PC-3 (cell line): ENCODE results near the gene ABLIM1. TPM values are rescaled to one million over a fixed set of nuclear protein-coding genes. Genes with fewer than 3 reads are reported as not detected.

Experiments
- ATAC-seq: fragments of 200-7000 bp; cut with Tn5 transposase; 2 replicates; pipeline ENCODE4 v1.9.1; 2020; ENCODE audit warnings: mild to moderate bottlenecking, moderate library complexity
- BruUV-seq: library from RNA; stranded (reverse); fragments of 400-500 nt; replicated peaks from 2 replicates; lab custom pipeline; 2021; lab: Mats Ljungman, UMichigan
- CTCF ChIA-PET: fragments of 300-600 bp; sonication (Branson Sonifier 250); formaldehyde crosslinking; loops from one replicate; lab custom pipeline; 2022; ENCODE audit warnings: antibody characterized with exemption; lab: Charles Lee
- POLR2A ChIA-PET: fragments of 300-600 bp; sonication (Branson Sonifier 250); formaldehyde crosslinking; loops from one replicate; lab custom pipeline; 2022; ENCODE audit warnings: antibody characterized with exemption; ENCODE audit not compliant: unreplicated experiment; lab: Charles Lee
- DNase-seq: peaks from one replicate; pipeline ENCODE4 v3.0.0-alpha.2; 2015
- H2AFZ ChIP-seq: fragments of 300-600 bp; sonication (generic); 2 replicates; pipeline ENCODE4 v1.6.0; 2016; ENCODE audit warnings: antibody characterized with exemption, low read length
- H3F3A ChIP-seq: fragments of 300-600 bp; sonication (generic); one replicate; pipeline ENCODE4 v1.6.0; 2017; ENCODE audit warnings: antibody characterized with exemption, low read length, control low read depth, mild to moderate bottlenecking; ENCODE audit not compliant: unreplicated experiment
- H3K27ac ChIP-seq: fragments of 300-600 bp; sonication (generic); 2 replicates; pipeline ENCODE4 v1.5.1; 2016; ENCODE audit warnings: mild to moderate bottlenecking, low read length
- H3K27me3 ChIP-seq: fragments of 300-600 bp; sonication (generic); 2 replicates; pipeline ENCODE4 v1.6.1; 2016; ENCODE audit warnings: low read length, mixed read lengths
- H3K36me3 ChIP-seq: fragments of 300-600 bp; sonication (generic); 2 replicates; pipeline ENCODE4 v1.6.1; 2016; ENCODE audit warnings: low read depth, mixed run types, low read length, mixed read lengths
- H3K4me1 ChIP-seq: fragments of 300-600 bp; sonication (generic); 2 replicates; pipeline ENCODE4 v1.5.1; 2016; ENCODE audit warnings: low read length; ENCODE audit not compliant: insufficient read depth
- H3K4me2 ChIP-seq: fragments of 300-600 bp; sonication (generic); 2 replicates; pipeline ENCODE4 v1.6.0; 2016; ENCODE audit warnings: low read length
- H3K4me3 ChIP-seq: fragments of 300-600 bp; sonication (generic); 2 replicates; pipeline ENCODE4 v1.5.1; 2016; ENCODE audit warnings: mild to moderate bottlenecking, low read length, mixed read lengths
- H3K79me2 ChIP-seq: fragments of 300-600 bp; sonication (generic); 2 replicates; pipeline ENCODE4 v1.6.1; 2017; ENCODE audit warnings: low read length, mixed read lengths
- H3K9ac ChIP-seq: fragments of 300-600 bp; sonication (generic); 2 replicates; pipeline ENCODE4 v1.6.0; 2016; ENCODE audit warnings: mild to moderate bottlenecking, low read length
- H3K9me2 ChIP-seq: fragments of 300-600 bp; sonication (generic); replicated peaks from 2 replicates; pipeline ENCODE4 v1.6.1; 2016; ENCODE audit warnings: mixed run types, low read length, mixed read lengths
- H3K9me3 ChIP-seq: fragments of 300-600 bp; sonication (generic); 2 replicates; pipeline ENCODE4 v1.6.1; 2016; ENCODE audit warnings: low read length, mixed read lengths
- H4K20me1 ChIP-seq: fragments of 300-600 bp; sonication (generic); 2 replicates; pipeline ENCODE4 v1.6.1; 2016; ENCODE audit warnings: low read length, mixed read lengths
- CTCF ChIP-seq: fragments of 300-600 bp; sonication (generic); conservative IDR thresholded peaks from 2 replicates; pipeline ENCODE4 v1.5.1; 2017; ENCODE audit warnings: antibody characterized with exemption, low read depth, mild to moderate bottlenecking, low read length
- EZH2 ChIP-seq: fragments of 300-600 bp; sonication (generic); IDR thresholded peaks from one replicate; pipeline ENCODE4 v1.6.1; 2017; ENCODE audit warnings: antibody characterized with exemption, mild to moderate bottlenecking, low read length; ENCODE audit not compliant: unreplicated experiment
- EZH2phosphoT487 ChIP-seq: fragments of 300-600 bp; sonication (generic); IDR thresholded peaks from 2 replicates; pipeline ENCODE4 v1.6.1; 2018; ENCODE audit warnings: mild to moderate bottlenecking, antibody characterized with exemption, low read length, borderline replicate concordance
- intact Hi-C: fragments of 100-400 bp; cut with micrococcal nuclease; formaldehyde crosslinking; loops from 2 replicates; pipeline ENCODE4 v1.9.0; 2023
- total RNA-seq: library from RNA; depleted of rRNA; stranded (reverse); fragments of >200 nt; gene quantifications from 2 replicates; pipeline ENCODE4 v1.2.3, GENCODE V29; 2014

The ABLIM1 gene
- total RNA-seq, 1 experiment from 2014 or later, result 12.3 TPM

- Histone ChIP-seq H3K27me3 (no peaks in the 10 kb centered on the region), H3K4me1 (peaks cover 9% of the 10 kb centered on the region; the same call in 1 of the 2 replicates), H3K79me2 (no peaks in the 10 kb centered on the region), H4K20me1 (no peaks in the 10 kb centered on the region), H2AFZ (no peak overlapping the region), H3K9me2 (no peaks in the 10 kb centered on the region), H3K4me2 (no peak overlapping the region), H3K9ac (no peak overlapping the region), H3K4me3 (no peak overlapping the region), H3K9me3 (no peaks in the 10 kb centered on the region), H3F3A (no peaks in the 10 kb centered on the region), H3K36me3 (no peaks in the 10 kb centered on the region), H3K27ac (no peak overlapping the region)
- TF ChIP-seq EZH2phosphoT487 (no peak), CTCF (no peak), EZH2 (no peak)
- no TSS peak for BruUV-seq
- intact Hi-C loops, result no loop called here
- ChIA-PET CTCF (no interaction called here), POLR2A (no interaction called here)
- ATAC-seq, result no peak
- no peak for DNase-seq
Measured at GRCh38 chr10:114495303-114495702, 162.8 kb downstream of the ABLIM1 start.

DNA sequence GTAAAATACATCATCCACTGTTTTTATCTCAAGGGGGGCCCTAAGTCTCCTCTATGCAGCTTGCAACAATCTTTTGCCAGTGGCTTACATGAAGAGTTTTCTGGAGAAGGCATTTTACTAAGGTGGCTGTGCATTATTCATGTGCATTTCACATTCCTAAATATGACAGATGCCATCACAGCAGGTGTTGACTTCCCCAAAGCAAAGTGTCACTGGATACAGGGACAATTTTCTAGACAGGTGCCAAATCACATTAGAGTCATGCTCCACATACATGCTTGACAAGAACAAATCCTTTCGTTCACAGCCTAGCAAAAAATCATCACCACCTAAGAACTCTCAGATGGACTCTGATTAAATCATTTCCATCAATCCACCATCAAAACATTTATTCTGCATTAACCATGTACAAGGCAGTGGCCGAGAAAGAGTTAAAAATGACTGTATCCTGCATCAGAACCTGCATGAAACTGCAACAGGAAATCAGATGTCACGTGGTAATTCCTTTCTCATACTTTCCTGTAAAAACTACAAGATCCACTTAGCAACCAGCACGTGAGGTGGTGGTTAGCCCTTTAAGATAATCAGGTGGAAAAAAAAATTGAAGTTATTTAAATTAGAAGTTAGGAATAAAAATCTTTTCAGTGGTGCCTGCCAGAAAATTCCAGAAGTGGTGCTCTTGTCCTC, 165.6 kb downstream of the ABLIM1 start:
- Histone ChIP-seq H3K27ac (no peak overlapping the region), H3K9ac (no peak overlapping the region), H3K4me3 (no peak overlapping the region), H3K27me3 (no peaks in the 10 kb centered on the region), H3K9me3 (no peaks in the 10 kb centered on the region), H4K20me1 (no peaks in the 10 kb centered on the region), H3K4me1 (peaks cover 4% of the 10 kb centered on the region; the same call in 1 of the 2 replicates), H2AFZ (no peak overlapping the region), H3F3A (no peaks in the 10 kb centered on the region), H3K36me3 (no peaks in the 10 kb centered on the region), H3K4me2 (no peak overlapping the region), H3K79me2 (no peaks in the 10 kb centered on the region), H3K9me2 (no peaks in the 10 kb centered on the region)
- TF ChIP-seq EZH2 (no peak), EZH2phosphoT487 (no peak), CTCF (no peak)
- CTCF ChIA-PET, result no interaction called here
- intact Hi-C loops, result no loop called here
- ATAC-seq (no peak), DNase-seq (no peak)
- no TSS peak for BruUV-seq
- POLR2A ChIA-PET, result no interaction called here

GRCh38 chr10:114491933-114492332, 166.1 kb downstream of the ABLIM1 start:
- ChIA-PET CTCF (no interaction called here), POLR2A (no interaction called here)
- no peak overlapping the region for H3K4me2 ChIP-seq
- no peaks in the 10 kb centered on the region for H4K20me1 ChIP-seq
- H3K4me1 ChIP-seq, result peaks cover 6% of the 10 kb centered on the region; the same call in 1 of the 2 replicates
- no peaks in the 10 kb centered on the region for H3K36me3 ChIP-seq
- no peak overlapping the region for H3K4me3 ChIP-seq
- H3K9me3 ChIP-seq, result no peaks in the 10 kb centered on the region
- H3K27me3 ChIP-seq, result no peaks in the 10 kb centered on the region
- DNase-seq (no peak), ATAC-seq (no peak)
- no peak overlapping the region for H3K27ac ChIP-seq
- intact Hi-C loops, result no loop called here
- H3K79me2 ChIP-seq, result no peaks in the 10 kb centered on the region
- H3F3A ChIP-seq, result no peaks in the 10 kb centered on the region
- no peak for TF ChIP-seq CTCF
- no peak for TF ChIP-seq EZH2phosphoT487
- TF ChIP-seq EZH2, result no peak
- BruUV-seq, result no TSS peak
- H3K9me2 ChIP-seq, result no peaks in the 10 kb centered on the region
- H3K9ac ChIP-seq, result no peak overlapping the region
- H2AFZ ChIP-seq, result no peak overlapping the region
